ENCODE measurements around the gene MXI1.

GRCh38 chr10:110225441-110225755 is 18.0 kb downstream of the MXI1 start:
- no peak for TF ChIP-seq CTCF (conservative IDR thresholded peaks at IDR 0.05; ENCODE audit: low read depth, low read length)
- TF ChIP-seq USF2 (IDR thresholded peaks at IDR 0.05; ENCODE audit: low read depth, low read length): no peak
- no peak for TF ChIP-seq POLR2A (IDR thresholded peaks at IDR 0.05; ENCODE audit: low read depth, low read length)
- TF ChIP-seq MXI1 (IDR thresholded peaks at IDR 0.05; ENCODE audit: borderline replicate concordance, low read depth, low read length): no peak
- no peak for TF ChIP-seq ELK1 (IDR thresholded peaks at IDR 0.05; ENCODE audit: borderline replicate concordance, low read depth, low read length)
- no peak for TF ChIP-seq CEBPB (IDR thresholded peaks at IDR 0.05; ENCODE audit: low read depth, low read length)
